Superior temporal gyrus (tissue), 1 donor: Measurements from ENCODE around the gene NKD1.

ENCODE experiments used
- DNase-seq: peaks from one replicate; pipeline ENCODE4 v3.0.0-alpha.2; 2016; ENCODE audit errors: extremely low spot score

The NKD1 gene

DNA sequence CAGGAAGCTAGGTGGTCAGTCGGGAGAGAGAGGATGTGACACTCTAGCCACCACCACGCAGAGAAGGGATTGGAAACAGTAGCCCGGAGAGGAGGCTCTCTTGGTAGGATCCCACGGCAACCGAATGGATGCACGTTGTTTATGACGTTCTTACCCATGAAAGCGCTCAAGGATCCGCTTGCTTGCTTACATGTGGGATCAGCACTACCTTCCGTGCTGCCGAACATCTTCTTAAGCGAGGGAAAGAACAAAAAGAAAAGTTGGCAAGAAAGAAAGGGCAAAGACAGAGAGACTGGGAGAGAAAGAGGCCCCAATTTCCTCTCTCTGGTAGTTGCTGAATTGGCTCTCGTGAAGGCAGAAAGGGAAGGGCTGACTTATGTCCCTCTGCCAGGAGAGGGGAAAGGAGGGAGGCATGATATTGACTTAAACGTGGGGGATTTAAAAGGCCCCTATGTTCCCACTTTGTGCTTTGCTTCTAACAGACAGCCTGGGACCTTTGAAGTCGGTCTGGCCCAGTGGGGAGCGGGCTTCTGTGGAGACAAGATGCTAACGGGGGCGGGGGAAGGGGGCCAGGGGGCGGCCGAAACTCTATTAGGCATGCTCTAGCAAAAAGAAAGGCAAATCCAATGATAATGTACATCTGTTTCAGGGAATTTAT is 97.5 kb downstream of the NKD1 start:
- no peak for DNase-seq

DNA sequence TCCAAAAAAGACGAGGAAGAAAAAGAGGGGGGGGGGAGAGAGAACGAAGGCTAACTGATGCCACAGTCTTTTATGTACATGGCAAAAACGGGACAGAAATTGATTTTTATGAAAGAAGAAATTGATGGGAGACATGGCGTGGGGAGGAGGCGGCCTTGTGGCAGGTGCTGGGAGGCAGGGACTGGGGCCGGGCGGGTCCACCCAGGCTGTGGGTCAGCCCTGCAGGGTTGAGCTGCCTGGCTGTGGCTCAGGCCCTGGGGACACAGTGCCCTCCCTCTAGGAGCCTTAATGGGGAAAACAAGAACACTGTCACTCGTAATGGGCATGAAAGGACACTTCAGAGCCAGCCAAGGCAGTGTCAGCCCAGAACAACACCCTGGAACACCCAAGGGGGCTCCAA is 98.1 kb downstream of the NKD1 start:
- DNase-seq, result no peak

DNA sequence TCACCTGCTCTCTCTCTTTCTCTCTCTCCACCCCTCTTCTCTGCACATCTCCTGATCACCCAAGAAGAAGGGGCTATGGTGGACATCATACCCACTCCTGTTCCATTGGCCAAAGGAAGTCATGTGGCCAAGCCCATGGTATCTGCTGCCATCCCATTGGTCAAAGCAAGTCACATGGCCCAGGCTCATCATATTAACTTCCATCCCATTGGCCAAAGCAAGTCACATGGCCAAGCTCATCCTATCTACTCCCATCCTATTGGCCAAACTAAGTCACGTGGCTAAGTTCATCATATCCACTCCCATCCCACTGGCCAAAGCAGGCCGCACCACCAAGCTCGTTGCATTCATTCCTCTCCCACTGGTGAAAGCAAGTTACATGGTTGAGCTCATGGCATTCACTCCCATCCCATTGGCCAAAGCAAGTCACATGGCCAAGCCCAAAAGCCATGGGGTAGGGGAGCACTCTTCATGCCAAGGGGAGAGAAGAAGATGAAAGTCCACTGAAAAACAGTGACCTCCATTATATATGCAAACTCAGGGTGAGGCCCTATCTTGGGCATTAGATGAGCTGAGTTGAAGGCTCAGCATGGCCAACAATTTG is 103.7 kb downstream of the NKD1 start:
- DNase-seq, result no peak

DNA sequence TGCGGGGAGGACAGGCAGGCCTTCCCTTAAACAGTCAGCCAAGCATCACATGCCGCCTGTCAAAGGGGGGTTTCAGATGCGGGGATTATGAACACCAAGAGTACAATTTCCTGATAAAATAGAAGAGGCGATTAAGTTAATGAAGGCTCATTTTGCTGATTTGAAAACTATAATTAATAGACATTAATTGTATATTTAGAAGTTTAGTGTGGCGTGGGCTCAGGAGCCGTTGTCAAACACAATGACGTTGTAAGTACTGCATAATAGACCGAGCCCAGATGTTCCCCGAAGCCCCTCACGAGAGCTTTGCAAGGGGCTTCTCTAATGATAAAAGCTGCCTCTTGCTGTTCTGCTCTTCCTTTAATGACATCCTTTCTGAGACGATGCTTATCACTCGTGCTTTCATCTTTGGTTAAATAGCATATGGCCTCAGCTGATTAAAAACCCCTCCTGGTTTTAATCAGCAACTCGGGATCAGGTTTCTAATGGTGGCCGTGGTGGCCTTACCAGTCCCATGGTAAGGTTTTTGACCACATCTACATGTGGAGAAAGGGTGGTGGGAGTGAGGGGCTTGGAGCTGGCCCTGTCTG is 104.7 kb downstream of the NKD1 start:
- DNase-seq, result no peak

DNA sequence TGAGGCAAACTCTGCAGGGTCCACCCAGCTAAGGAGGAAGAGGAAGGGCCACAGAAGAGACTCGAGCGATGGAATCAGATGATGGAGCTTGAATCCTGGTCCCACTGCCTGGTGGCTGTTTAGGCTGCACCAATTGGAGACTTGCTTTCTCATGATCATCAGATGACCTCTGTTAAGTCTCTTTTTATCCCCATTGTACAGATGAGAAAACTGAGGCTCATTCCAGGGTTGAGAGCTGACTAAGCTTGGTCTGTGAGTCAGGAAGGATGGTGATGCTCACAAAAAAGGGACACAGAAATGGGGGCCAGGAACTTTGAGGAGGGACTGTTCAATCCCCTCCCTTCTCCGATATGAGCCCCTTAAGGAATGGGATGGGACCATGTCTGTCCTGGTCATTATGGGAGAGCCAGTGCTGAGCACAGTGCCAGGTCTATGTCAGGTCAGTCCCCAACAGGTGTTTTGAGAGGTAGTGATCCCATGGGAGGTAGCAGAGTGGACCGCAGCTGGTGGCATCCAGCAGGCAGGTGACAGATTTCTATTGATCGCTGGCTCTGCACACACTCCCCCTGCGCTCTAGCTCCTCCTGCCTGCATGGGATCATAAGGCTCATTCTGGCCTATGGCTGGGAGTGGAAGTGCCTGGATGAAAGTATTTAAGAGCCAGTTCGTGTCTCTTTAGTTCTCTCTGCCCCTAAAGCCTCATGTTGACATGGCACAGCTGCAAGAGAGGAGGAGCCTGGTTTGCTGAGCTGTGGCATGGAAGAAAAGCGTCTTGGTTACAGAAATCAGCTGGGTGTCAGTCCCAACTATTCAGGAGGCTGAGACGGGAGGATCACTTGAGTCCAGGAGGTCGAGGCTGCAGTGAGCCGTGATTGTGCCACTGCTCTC is 105.7 kb downstream of the NKD1 start:
- no peak for DNase-seq

DNA sequence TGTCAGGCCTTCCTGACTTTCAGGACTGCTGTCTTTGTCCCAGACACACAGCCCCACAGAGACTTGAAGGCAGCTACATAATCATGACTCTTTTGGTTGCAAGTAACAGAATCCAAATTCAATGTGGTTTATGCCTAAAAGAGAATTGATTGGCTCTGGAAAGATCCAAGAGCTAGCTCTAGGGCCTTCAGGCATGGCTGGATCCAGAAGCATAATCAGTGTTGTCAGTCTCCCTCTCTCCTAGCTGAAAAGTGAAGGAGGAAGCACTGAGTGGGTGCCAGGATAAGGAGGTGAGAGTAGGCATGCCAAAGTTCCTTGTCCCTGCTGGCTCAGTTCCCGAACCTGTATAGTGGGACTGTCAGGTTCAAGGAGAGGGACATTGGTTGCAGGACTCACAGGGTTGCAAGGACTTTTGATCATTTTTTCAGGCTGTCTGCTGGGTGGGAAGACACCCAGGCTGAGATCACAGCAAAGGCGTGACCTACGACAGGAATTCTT is 107.4 kb downstream of the NKD1 start:
- DNase-seq, result no peak

DNA sequence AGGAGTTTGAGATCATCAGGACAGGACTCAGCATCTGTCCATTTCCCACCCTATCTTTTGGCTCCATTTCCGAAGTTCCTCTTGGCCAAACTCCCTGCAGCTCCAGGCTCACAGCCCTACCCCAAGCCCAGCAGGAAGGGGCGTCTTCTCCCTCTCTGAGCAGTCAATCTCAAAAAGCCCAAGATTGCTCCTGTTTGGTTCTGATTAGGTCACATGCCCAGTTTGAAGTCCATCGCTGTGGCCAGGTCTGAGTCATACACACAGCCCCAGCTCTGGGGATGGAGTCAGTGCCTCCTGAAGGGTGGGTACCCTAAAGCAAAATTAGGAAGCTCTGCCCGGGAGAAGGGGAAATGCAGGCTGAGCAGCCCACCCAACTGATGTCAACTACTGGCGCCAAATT is 109.0 kb downstream of the NKD1 start:
- no peak for DNase-seq

DNA sequence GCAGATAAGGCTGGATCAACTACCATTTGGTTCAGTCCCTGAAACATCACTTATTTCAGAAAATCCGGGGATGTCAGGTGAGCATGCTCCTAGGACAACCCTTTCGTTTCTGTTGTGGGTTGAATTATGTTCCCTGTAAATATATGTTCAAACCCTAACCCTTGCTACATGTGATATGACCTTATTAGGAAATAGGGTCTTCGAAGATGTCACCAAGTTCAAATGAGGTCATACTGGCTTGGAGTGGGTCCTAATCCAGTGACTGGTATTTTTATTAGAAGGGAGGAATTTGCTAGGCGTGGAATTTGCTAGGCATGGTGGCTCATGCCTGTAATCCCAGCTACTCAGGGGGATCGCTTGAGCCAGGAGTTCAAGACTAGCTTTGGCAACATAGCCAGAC is 111.6 kb downstream of the NKD1 start:
- no peak for DNase-seq

DNA sequence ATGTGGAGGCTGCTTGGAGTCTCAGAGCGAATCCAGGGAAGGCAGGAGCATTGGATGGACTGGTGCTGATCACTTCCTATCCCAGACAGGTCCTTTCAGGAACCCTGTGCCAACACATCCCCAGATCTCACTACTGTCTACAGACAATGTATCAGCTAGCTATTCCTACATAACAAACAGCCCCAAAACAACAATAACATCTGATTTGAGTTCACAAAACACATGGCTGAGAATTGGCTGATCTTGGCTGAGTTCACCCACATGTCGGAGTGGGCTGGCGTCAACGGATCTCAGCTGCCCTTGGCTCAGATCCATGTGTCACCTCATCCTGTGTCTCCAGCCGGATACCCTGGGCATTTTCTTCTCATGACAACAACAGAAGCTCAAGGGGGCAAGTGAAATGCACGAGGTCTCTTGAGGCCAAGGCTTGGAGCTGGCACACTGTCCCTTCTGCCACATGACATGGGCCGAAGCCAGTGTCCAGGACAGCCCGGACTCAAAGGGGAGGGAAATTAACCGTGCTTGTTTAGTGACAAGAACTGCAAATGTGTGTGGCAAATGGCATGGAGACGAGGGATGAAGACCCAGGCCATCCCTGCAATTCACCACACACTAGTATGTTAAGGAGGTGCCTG is 114.2 kb downstream of the NKD1 start:
- DNase-seq, result no peak

DNA sequence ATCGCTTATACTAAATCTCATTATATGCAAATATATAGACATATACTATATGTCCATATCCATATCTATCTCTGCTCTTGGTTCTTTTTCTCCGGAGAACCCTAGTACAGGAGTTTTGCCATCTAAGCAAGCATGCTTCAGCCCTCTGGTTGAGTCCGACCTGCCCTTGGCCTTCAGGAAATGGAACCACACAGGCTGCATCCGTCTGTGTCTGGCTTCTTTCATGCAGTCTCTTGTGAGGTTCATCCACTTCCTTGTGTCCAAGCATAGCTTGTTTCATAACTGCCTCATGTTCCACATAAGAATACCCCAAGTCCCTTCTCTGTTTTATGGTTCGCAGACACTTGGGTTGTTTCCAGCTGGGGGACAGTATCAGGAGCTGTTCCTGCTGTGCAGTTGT is 116.1 kb downstream of the NKD1 start:
- no peak for DNase-seq

DNA sequence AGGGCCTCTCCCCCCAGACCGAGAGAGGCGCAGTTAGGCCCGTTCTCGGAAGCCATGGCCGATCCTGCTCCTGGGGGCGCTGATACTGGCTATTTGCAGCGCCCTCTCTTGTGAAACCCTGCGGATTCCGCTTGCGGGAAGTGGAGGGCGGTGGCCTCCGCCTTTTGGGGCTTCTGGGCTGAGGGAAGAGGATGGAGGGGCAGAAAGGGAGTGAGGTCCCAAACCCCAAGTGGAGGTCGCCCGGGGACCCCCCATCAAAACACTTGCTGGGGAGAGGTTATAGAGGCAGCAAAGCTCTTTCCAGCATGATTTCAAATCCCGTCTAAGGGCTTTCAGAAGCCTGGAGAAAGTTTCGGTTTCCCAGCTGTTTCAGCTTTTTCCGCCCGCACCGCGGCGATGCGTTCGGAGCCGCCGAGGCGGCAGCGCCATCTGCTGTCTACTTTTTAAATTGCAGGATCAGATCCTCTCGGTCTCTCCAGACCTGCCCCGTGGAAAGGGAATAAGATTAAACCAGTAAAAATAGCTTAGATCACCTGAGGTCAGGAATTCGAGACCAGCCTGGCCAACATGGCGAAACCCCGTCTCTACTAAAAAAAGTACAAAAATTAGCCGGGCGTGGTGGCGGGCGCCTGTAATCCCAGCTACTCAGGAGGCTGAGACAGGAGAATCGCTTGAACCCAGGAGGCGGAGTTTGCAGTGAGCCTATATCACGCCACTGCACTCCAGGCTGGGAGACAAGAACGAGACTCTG is 117.1 kb downstream of the NKD1 start:
- peak; percentile 89 for DNase-seq

DNA sequence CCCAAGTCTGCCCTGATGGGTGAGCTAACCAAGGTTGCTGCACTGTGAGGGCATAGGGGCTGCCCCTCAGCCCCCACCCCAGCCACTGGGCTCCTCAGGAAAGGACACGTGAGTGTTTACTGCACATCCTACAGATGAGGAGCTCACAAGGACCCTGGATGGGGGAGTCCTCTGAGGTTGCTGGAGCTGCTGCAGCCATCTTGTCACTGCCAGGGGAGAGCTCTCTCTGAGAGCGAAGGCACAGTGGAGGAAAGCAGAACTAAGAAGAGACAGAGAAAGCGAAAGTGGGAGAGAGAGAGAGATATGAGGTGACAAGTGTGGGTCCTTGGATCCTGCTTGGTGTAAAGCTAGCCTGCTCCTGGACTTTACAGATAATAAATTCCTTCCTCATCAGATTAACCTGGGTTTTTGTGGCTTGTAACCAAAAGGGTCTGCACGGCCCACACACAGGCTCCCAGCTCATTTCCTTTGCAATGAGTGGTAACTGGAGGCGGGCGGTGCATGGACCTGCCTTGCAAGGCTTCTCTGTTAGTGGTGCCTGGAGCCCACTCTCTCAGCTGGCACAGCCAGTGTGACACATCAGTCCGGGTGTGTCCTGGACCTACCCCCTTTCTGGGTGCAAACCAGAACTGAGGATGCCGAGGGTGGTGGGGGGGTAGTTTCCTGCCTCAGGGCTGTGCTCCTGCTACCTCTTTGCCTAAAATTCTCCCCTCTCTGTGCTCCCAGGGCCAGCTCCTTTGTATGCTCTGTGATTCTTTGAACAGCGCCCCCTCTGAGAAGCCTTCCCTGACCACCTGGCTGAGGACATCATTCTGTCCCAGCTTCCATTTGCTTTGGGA is 118.7 kb downstream of the NKD1 start:
- DNase-seq, result no peak

DNA sequence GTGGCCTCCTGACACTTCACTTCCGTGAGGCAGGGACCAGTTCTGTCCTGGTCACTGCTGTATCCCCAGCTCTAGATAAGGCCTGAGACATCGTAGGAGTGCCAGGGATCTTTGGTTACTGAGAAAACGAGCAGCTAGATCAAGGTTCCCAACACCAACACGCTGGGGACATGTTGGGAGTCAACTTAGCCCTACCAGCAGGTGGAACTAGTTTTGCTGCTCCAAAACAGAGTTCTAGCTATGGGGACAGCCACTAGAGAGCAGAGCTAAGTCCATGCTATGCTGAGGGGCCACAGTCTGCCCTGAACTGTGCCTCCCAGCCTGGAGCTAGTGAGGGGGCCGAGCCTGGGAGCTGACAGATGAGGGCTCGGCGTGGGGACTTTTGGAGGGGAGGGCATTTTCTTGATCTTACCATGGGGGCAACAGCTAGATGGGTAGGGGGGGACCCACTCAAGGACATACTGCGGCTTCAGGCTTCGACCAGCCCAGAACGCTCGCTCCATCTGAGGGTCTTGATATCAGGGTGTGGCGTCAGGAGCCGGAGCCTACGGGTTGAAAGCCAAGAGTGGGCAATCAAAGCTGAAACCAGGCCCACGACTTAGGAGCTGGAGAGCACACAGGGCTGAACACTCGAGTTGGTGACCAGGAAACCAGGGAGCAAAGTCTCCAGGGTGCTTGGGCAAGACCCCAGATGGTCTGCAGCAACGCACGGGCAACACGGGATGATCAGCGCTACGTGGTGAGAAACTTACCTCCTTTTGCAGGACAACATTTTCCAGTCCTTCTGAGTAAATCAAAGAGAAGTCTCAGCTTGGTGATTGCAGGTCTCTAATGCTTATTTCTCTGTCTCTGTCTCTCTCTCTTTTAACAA is 119.5 kb downstream of the NKD1 start:
- DNase-seq, result no peak

DNA sequence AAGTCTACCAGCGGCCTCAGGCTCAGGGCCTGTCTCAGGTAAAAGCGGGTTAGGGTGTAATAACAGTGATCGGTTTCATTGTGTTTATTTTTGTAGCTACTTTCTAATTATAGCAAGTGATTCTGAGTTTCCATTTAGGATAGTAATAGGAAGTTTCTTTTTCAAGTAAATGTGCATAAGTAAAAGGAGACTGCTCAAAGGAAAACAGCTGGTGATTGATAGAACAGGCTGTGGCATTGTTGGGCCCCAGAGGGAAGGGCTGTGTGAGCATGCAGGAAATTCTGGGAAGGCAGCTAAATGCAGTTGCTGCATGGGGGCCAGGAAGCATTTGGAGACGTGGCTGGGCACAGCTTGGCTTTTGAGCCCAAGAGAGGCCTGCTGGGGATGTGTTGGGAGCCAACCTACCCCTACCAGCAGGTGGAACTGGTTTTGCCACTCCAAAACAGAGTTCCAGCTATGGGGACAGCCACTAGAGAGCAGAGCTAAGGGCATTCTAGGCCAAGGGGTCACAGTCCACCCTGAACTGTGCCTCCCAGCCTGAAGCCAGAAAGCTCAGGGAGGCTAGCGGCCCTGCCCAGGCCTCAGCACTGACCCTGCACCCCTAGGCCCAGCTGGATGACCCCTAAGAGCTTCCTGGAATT is 120.3 kb downstream of the NKD1 start:
- no peak for DNase-seq

DNA sequence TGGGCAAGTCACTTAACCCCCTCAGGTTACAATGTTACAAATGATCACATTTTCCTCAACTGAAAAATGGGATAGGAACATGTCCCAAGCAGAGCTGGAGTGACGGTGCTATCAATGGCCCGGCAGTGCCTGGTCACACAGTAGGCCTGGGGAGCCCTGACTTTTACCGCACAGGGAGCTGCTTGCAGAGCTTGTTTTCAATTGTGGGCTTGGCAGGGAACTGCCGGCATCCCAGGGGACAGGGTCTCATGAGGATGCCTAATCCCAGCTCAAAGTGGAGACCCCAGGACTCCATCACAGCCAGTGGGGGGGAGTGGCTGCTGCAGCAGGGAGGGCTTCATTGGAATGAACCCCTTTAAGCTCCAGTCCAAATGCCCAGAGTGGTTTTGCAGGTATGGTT is 121.5 kb downstream of the NKD1 start:
- DNase-seq, result no peak

DNA sequence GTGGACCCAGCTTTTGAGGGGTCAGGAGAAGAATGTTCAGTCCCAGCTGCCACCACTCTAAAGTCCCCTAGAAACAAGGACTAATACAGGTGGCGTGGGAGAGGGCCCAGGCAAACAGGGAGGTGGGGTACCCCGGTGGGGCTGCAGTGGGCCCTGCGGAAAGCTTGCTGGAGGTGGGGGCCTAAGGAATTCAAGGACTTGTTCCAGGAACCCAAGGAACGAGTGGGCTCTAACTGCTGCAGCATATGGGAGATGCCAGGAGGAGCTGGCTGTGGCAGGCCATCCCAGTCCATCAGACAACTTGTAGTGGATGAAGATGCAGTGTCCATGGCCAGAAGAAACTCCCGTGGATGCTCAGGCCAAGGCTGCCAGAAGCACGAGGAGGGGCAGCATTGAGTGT is 122.3 kb downstream of the NKD1 start:
- DNase-seq, result no peak

DNA sequence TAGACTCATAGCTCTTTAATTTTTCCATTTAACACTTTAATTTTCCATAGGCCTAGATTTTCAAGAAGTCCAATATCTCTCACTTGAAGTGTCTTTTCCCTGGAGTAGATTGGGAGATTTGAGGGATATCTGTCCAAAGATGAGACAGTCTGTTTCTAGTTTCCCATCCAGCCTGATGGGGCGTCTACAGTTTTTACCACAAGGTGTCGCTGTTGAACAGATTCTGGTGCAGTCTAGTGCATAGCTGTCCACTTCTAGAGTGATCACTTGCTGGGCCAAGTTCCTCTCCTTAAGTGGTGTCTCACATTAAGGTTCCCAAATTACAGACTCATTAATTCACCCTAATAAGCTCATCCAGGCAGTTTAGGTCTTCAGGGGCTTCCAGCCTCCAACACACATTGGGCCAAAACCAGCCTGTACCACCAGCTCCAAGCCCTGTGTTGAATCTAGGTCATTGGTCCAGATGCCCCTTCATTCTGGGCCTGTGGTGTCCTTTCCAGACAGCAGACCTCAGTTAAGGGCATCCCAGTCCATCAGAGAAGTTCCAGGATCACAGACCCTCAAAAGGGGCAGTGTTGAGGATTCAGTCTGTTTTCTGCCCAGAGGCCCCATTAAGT is 123.6 kb downstream of the NKD1 start:
- no peak for DNase-seq
